ENCODE measurements around the gene TMEM263. TPM values are rescaled to one million over a fixed set of nuclear protein-coding genes. Genes with fewer than 3 reads are reported as not detected.

The TMEM263 gene
- total and polyA plus RNA-seq, 2 experiments from 2014 or later: 70.0 to 132 TPM

DNA sequence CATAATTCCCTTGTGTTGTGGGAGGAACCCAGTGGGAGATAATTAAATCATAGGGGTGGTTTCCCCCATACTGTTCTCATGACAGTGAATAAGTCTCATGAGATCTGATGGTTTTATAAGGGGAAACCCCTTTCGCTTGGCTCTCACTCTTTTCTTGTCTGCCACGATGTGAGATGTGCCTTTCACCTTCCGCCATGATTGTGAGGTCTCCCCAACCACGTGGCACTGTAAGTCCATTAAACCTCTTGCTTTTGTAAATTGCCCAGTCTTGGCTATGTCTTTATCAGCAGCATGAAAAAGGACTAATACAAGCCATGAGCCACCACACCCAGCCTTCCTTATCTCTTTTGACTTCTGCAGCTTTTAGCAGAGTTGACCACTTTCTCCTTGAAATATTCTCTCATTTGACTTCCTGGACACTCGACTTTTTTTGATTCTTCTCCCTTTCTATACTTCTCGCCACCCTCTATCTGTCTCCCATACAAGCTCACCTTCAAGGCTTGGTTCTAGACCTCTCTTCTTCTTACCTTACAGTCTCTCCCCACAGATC is 29.0 kb downstream of the TMEM263 start:
- H3K4me2 ChIP-seq: no peak overlapping the region
- H2AFZ ChIP-seq: no peak overlapping the region
- H3K79me2 ChIP-seq: peaks cover 19% of the 10 kb centered on the region
- H3K9me3 ChIP-seq (ENCODE audit: low read depth): no peaks in the 10 kb centered on the region
- no peak overlapping the region for H3K27ac ChIP-seq
- no peak overlapping the region for H3K4me3 ChIP-seq
- no peaks in the 10 kb centered on the region for H3K9me2 ChIP-seq (replicated peaks; ENCODE audit: insufficient read depth)
- H3K36me3 ChIP-seq (replicated peaks; ENCODE audit: insufficient read depth, low read depth): no peaks in the 10 kb centered on the region
- no peaks in the 10 kb centered on the region for H4K20me1 ChIP-seq (ENCODE audit: insufficient read depth, poor library complexity, severe bottlenecking)
- DNase-seq (ENCODE audit: low spot score): no peak
- H3K4me1 ChIP-seq (ENCODE audit: insufficient read depth): peaks cover 29% of the 10 kb centered on the region
- TF ChIP-seq, protein P1, sequence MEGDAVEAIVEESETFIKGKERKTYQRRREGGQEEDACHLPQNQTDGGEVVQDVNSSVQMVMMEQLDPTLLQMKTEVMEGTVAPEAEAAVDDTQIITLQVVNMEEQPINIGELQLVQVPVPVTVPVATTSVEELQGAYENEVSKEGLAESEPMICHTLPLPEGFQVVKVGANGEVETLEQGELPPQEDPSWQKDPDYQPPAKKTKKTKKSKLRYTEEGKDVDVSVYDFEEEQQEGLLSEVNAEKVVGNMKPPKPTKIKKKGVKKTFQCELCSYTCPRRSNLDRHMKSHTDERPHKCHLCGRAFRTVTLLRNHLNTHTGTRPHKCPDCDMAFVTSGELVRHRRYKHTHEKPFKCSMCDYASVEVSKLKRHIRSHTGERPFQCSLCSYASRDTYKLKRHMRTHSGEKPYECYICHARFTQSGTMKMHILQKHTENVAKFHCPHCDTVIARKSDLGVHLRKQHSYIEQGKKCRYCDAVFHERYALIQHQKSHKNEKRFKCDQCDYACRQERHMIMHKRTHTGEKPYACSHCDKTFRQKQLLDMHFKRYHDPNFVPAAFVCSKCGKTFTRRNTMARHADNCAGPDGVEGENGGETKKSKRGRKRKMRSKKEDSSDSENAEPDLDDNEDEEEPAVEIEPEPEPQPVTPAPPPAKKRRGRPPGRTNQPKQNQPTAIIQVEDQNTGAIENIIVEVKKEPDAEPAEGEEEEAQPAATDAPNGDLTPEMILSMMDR (IDR thresholded peaks at IDR 0.05; ENCODE audit: poor library complexity): no peak
- TF ChIP-seq EZH2phosphoT487 (IDR thresholded peaks at IDR 0.05; ENCODE audit: low read depth, severe bottlenecking, unreplicated experiment) (no peak), EZH2 (IDR thresholded peaks at IDR 0.05; ENCODE audit: borderline replicate concordance) (no peak)
- no peaks in the 10 kb centered on the region for H3K27me3 ChIP-seq
- 98% methylated on average over 6 of the region's 6 CpGs for WGBS (ENCODE audit: low lambda C conversion rate, missing lambda C conversion rate)

DNA sequence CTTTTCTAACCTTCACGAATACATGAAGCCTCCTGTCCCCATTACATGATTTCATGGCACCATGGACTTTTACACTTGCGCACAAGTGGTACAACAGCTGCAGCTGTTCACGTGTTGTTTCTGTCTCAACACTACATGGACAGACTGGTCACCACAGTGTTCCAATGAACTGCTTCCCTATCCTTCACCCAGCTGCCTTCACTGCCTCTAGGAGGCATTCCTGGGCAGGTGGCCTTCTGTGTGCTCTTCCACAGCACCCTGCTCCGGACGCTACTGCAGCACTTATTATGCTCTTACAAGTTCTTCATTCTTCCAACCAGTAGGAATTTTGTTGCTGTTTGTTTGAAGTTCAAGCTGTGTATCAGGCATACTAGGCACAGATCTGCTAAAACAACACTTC is 29.8 kb downstream of the TMEM263 start:
- 87% methylated on average over 5 of the region's 5 CpGs for WGBS (ENCODE audit: low lambda C conversion rate, missing lambda C conversion rate)
- Histone ChIP-seq H3K36me3 (replicated peaks; ENCODE audit: insufficient read depth, low read depth) (no peaks in the 10 kb centered on the region), H3K27me3 (no peaks in the 10 kb centered on the region), H4K20me1 (ENCODE audit: insufficient read depth, poor library complexity, severe bottlenecking) (no peaks in the 10 kb centered on the region), H3K27ac (no peak overlapping the region), H3K4me2 (peak overlapping the region; percentile 88), H3K4me1 (ENCODE audit: insufficient read depth) (peaks cover 29% of the 10 kb centered on the region), H2AFZ (no peak overlapping the region), H3K79me2 (peaks cover 19% of the 10 kb centered on the region), H3K9me3 (ENCODE audit: low read depth) (no peaks in the 10 kb centered on the region), H3K9me2 (replicated peaks; ENCODE audit: insufficient read depth) (no peaks in the 10 kb centered on the region), H3K4me3 (no peak overlapping the region)
- no peak for TF ChIP-seq EZH2 (IDR thresholded peaks at IDR 0.05; ENCODE audit: borderline replicate concordance)
- no peak for TF ChIP-seq EZH2phosphoT487 (IDR thresholded peaks at IDR 0.05; ENCODE audit: low read depth, severe bottlenecking, unreplicated experiment)
- TF ChIP-seq, protein P1 (IDR thresholded peaks at IDR 0.05; ENCODE audit: poor library complexity): no peak
- DNase-seq (ENCODE audit: low spot score): no peak

DNA sequence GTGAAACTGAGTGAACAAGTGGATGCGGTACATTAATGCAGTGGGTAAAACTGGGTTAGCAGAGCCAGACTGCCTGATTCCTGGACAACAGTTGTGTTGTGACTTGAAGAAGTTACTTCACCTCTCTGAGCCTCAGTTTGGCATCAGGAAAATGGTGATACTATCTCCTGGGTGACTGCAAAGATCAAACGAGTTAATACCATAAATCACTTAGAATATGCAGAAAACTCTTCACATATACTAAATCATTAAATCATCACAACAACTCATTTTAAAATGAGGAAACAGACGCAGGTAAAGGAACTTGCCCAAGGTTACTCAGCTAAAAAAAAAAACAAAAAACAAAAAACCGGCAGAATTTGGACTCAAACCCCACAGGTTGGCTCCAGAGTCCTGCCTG is 30.4 kb downstream of the TMEM263 start:
- peaks cover 29% of the 10 kb centered on the region for H3K4me1 ChIP-seq (ENCODE audit: insufficient read depth)
- peak overlapping the region; percentile 86 for H3K27ac ChIP-seq
- no peaks in the 10 kb centered on the region for H3K9me2 ChIP-seq (replicated peaks; ENCODE audit: insufficient read depth)
- H4K20me1 ChIP-seq (ENCODE audit: insufficient read depth, poor library complexity, severe bottlenecking): no peaks in the 10 kb centered on the region
- H3K36me3 ChIP-seq (replicated peaks; ENCODE audit: insufficient read depth, low read depth): no peaks in the 10 kb centered on the region
- WGBS (ENCODE audit: low lambda C conversion rate, missing lambda C conversion rate): 41% methylated on average over 4 of the region's 4 CpGs
- no peak for DNase-seq (ENCODE audit: low spot score)
- H3K9me3 ChIP-seq (ENCODE audit: low read depth): no peaks in the 10 kb centered on the region
- peak overlapping the region; percentile 60 for H3K4me3 ChIP-seq
- H3K79me2 ChIP-seq: peaks cover 19% of the 10 kb centered on the region
- H3K4me2 ChIP-seq: peak overlapping the region; percentile 88
- peak overlapping the region; percentile 54 for H2AFZ ChIP-seq
- H3K27me3 ChIP-seq: no peaks in the 10 kb centered on the region
- TF ChIP-seq EZH2 (IDR thresholded peaks at IDR 0.05; ENCODE audit: borderline replicate concordance) (no peak), EZH2phosphoT487 (IDR thresholded peaks at IDR 0.05; ENCODE audit: low read depth, severe bottlenecking, unreplicated experiment) (no peak)
- TF ChIP-seq, protein P1 (IDR thresholded peaks at IDR 0.05; ENCODE audit: poor library complexity): no peak
